ENCODE results near the gene NDST4. TPM values are rescaled to one million over a fixed set of nuclear protein-coding genes. Genes with fewer than 3 reads are reported as not detected.

The NDST4 gene
- total and polyA plus RNA-seq, 12 donors, result 0.07 TPM; not detected in 11

DNA sequence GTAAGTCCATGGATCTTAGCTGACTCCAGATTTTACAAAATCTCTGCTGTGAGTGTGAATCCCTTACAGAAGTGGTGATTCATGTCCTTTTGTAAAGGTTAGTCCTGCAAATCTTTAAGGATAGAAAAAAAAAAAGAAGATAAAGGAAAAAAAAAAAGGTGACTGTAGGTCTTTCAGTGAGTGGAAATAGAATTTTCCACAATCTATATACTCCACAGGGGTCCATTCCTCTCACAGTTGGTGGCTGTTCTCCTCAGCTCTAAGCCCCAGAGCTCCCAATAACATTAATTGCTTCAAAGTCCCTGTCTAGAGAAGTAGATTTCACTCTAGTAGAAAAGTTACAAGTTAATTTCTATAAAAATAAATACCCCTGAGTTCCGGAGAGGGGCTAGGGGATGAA lies 189.1 kb downstream of the NDST4 start:
- Histone ChIP-seq H3K27ac (no peak overlapping the region), H3K4me1 (no peaks in the 10 kb centered on the region), H3K9me3 (no peaks in the 10 kb centered on the region), H3K4me3 (no peak overlapping the region), H3K36me3 (no peaks in the 10 kb centered on the region), H3K27me3 (no peaks in the 10 kb centered on the region)
- TF ChIP-seq CTCF (IDR thresholded peaks at IDR 0.05), result no peak
- no peak for ATAC-seq
- DNase-seq, result no peak
- intact Hi-C loops (cut with DNase I), result no loop called here
- 61 to 80% methylated on average over 1 of the region's 1 CpG for WGBS, 2 donors

DNA sequence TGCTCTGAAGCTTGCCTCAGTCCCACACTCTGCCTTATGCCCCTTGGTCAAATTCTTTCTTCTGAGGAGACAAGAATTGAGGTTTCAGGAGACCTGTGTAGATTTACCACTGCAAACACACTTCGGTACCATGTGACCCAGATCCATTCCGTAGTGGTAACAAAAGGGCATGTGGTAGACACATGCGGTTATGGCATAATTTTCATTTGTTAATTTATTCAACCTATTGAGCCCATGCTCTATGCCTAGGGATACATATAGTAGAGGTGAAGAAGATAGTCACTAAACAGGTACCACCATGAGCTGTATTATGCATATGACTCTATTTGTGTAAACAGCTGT lies 190.9 kb downstream of the NDST4 start:
- Histone ChIP-seq H3K4me1 (no peaks in the 10 kb centered on the region), H3K4me3 (no peak overlapping the region), H3K27me3 (no peaks in the 10 kb centered on the region), H3K36me3 (no peaks in the 10 kb centered on the region), H3K27ac (no peak overlapping the region), H3K9me3 (no peaks in the 10 kb centered on the region)
- DNase-seq (no peak), ATAC-seq (no peak)
- intact Hi-C loops (cut with DNase I), result no loop called here
- no peak for TF ChIP-seq CTCF (IDR thresholded peaks at IDR 0.05)
- 91 to 96% methylated on average over 3 of the region's 3 CpGs for WGBS, 2 donors

DNA sequence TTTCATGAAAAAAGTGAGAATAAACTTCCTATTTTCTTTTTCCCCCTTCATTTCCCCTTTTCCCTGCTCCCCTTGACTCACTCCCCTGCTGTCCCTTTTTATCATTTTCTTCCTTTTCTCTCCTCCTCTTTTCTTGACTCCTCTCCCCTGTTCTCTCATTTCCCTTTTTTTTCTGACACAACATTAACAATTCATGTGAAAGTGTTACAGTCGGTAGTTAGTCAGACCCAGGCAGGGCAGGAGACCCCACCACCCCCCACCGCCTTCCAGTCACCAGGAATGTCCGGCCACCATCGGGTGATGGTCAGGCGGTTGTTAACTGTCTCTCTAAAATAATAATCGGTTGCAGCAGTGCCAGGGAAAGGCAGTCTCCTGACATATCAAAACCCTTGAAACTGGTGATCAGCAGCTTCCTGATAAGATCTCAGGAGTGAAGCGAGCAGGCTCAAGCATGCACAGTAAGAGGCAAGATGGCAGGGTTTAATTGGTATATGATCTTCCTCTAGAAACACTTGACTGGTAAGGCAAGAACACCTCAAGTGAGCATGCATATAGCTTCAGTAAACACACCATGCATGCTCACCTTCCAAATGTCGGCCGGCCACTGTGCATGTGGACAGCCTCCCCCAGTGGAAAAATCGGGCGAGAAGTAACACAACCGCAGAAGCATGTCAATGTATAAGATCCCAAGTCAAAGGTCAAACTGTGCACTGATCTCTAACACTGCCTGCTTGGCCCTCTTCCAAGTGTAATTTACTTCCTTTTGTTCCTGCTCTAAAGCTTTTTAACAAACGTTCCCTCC lies 191.4 kb downstream of the NDST4 start:
- intact Hi-C loops (cut with DNase I), result no loop called here
- TF ChIP-seq CTCF (IDR thresholded peaks at IDR 0.05), result no peak
- 61 to 62% methylated on average over 13 of the region's 13 CpGs for WGBS, 2 donors
- ATAC-seq, result no peak
- H3K27ac ChIP-seq, result no peak overlapping the region
- DNase-seq, result no peak
- no peak overlapping the region for H3K4me3 ChIP-seq
- H3K27me3 ChIP-seq, result no peaks in the 10 kb centered on the region
- no peaks in the 10 kb centered on the region for H3K36me3 ChIP-seq
- no peaks in the 10 kb centered on the region for H3K9me3 ChIP-seq
- no peaks in the 10 kb centered on the region for H3K4me1 ChIP-seq

DNA sequence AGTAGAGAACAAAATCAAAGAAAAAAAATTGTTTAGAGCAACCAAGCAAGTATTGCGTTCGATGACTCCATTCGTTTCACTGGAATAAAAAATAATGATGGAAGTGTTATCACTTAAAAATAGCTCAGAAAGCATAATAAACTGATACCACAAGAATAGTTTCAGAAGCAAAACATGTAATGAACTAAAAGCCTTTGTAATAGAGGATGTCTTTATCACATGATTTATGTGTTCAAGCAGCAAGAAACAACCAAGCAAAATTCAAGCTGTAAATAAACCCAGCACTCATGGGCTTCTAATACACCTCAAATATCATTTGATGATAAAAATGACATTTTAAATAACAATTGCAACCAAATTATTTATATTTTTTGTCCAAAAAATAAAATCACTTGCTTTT lies 192.2 kb downstream of the NDST4 start:
- 50 to 60% methylated on average over 3 of the region's 3 CpGs for WGBS, 2 donors
- Histone ChIP-seq H3K27me3 (no peaks in the 10 kb centered on the region), H3K36me3 (no peaks in the 10 kb centered on the region), H3K9me3 (no peaks in the 10 kb centered on the region), H3K4me3 (no peak overlapping the region), H3K27ac (no peak overlapping the region), H3K4me1 (no peaks in the 10 kb centered on the region)
- no peak for ATAC-seq
- no peak for DNase-seq
- intact Hi-C loops (cut with DNase I), result no loop called here
- TF ChIP-seq CTCF (IDR thresholded peaks at IDR 0.05), result no peak
